Right lobe of liver (tissue), 6 donors: Measurements from ENCODE around the gene CADM2. TPM values are rescaled to one million over a fixed set of nuclear protein-coding genes. Genes with fewer than 3 reads are reported as not detected.

Experiments
- ATAC-seq, 4 donors: fragments of 200-7000 bp; cut with Tn5 transposase; one replicate each; pipeline ENCODE4 v1.9.1; 2020; ENCODE audit warnings: mild to moderate bottlenecking in 4 of 4, moderate library complexity in 4 of 4
- DNase-seq, 3 donors: peaks; one replicate each; pipeline ENCODE4 v3.0.0-alpha.2; 2020
- H3K27ac ChIP-seq, 3 donors: fragments of 200-600 bp; one replicate each; pipeline ENCODE4 v1.8.0; 2022
- H3K27me3 ChIP-seq, 2 donors: fragments of 200-600 bp; one replicate each; pipeline ENCODE4 v1.8.0; 2022
- H3K36me3 ChIP-seq, 4 donors: fragments of 200-600 bp; sonication (generic) in 1 of 4; one replicate each; pipeline versions ENCODE4 v1.5.1 to v1.8.0; 2017 to 2022; ENCODE audit warnings: control low read depth in 1 of 4
- H3K4me1 ChIP-seq, 4 donors: fragments of 200-600 bp; sonication (generic) in 1 of 4; one replicate each; pipeline versions ENCODE4 v1.5.1 to v1.8.0; 2017 to 2022; ENCODE audit warnings: control low read depth in 1 of 4
- H3K4me3 ChIP-seq, 3 donors: fragments of 200-600 bp; one replicate each; pipeline ENCODE4 v1.8.0; 2022
- H3K9me3 ChIP-seq, 4 donors: fragments of 200-600 bp; sonication (generic) in 1 of 4; one replicate each; pipeline versions ENCODE4 v1.5.1 to v1.8.0; 2017 to 2022; ENCODE audit warnings: control low read depth in 1 of 4
- POLR2A ChIP-seq: fragments of 450-650 bp; IDR thresholded peaks from one replicate; pipeline ENCODE4 v1.6.1; 2017; ENCODE audit warnings: antibody characterized with exemption, mild to moderate bottlenecking
- WGBS: methylation state at CpG from one replicate; pipeline ENCODE4 v1.1.6; 2018; ENCODE audit warnings: low coverage, low lambda C conversion rate; ENCODE audit not compliant: insufficient coverage; ENCODE audit errors: missing lambda C conversion rate; 5-methylcytosine and 5-hydroxymethylcytosine counted together
- intact Hi-C, 2 donors: fragments of 100-400 bp; cut with DNase I; formaldehyde crosslinking; loops; one replicate each; pipeline versions ENCODE4 v1.11.2 to v1.14.1; 2022
- total RNA-seq, 6 experiments: library from RNA; depleted of rRNA in 2 of 6; stranded (reverse); fragments of >200 nt in 2 of 6; fragmentation: NEBNext Ultra II Directional in 3 of 6; extraction: Animal tissue kit (Norgen Biotek cat#: 25700) in 3 of 6; gene quantifications; one replicate each; pipeline versions ENCODE4 v1.1.0 to v1.2.4, GENCODE V29; 2016 to 2023
- TF ChIP-seq, protein P1 (sequence below), 4 donors: fragments of 200-600 bp in 3 of 4; fragments of 450-650 bp in 1 of 4; IDR thresholded peaks; one replicate each; pipeline versions ENCODE4 v1.5.1 to v1.8.0; 2016 to 2022; ENCODE audit warnings: antibody characterized with exemption in 4 of 4, mild to moderate bottlenecking in 2 of 4
- donor health status: DM: no; HTN: yes; CAD: no.
- donor health status: DM: no; HTN: no; CAD: no.
- donor health status: DM: no; HTN: no; CAD: no.
- donor health status: DM: no; HTN: yes; CAD: no.
- donor health status: DM: no; HTN: yes; CAD: no.

The CADM2 gene
- total RNA-seq, 6 experiments from 2014 or later = under 0.01 to 1.7 (median 0.15) TPM

DNA sequence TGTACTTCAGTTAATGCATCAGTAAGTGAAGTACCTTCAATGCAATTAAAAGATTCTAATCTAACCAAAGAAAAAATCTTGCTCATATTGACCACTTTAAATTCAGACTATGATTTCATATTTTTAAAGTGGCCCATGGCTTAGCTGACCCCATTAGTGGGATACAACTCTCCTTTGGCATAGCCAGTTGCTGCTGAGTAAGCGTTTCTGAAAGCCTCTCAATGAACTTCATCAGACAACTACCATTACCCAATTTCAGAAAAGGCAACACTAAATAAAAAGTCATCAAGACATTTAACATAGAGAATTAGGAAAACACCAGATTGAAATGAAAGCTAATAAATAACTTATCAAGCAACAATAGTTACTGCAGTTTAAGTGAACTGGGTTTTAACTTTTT, 27.0 kb downstream of the CADM2 start:
- 78% methylated on average over 1 of the region's 1 CpG for WGBS
- Histone ChIP-seq H3K27me3 (no peaks in the 10 kb centered on the region), H3K4me1 (peaks cover 0 to 6% (median 0%) of the 10 kb centered on the region in 4 donors), H3K4me3 (no peak overlapping the region), H3K36me3 (no peaks in the 10 kb centered on the region), H3K27ac (no peak overlapping the region), H3K9me3 (no peaks in the 10 kb centered on the region)
- TF ChIP-seq, protein P1, sequence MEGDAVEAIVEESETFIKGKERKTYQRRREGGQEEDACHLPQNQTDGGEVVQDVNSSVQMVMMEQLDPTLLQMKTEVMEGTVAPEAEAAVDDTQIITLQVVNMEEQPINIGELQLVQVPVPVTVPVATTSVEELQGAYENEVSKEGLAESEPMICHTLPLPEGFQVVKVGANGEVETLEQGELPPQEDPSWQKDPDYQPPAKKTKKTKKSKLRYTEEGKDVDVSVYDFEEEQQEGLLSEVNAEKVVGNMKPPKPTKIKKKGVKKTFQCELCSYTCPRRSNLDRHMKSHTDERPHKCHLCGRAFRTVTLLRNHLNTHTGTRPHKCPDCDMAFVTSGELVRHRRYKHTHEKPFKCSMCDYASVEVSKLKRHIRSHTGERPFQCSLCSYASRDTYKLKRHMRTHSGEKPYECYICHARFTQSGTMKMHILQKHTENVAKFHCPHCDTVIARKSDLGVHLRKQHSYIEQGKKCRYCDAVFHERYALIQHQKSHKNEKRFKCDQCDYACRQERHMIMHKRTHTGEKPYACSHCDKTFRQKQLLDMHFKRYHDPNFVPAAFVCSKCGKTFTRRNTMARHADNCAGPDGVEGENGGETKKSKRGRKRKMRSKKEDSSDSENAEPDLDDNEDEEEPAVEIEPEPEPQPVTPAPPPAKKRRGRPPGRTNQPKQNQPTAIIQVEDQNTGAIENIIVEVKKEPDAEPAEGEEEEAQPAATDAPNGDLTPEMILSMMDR (IDR thresholded peaks at IDR 0.05) = no peak
- no peak for TF ChIP-seq POLR2A
- no peak for DNase-seq
- ATAC-seq = no peak
- intact Hi-C loops = no loop called here

DNA sequence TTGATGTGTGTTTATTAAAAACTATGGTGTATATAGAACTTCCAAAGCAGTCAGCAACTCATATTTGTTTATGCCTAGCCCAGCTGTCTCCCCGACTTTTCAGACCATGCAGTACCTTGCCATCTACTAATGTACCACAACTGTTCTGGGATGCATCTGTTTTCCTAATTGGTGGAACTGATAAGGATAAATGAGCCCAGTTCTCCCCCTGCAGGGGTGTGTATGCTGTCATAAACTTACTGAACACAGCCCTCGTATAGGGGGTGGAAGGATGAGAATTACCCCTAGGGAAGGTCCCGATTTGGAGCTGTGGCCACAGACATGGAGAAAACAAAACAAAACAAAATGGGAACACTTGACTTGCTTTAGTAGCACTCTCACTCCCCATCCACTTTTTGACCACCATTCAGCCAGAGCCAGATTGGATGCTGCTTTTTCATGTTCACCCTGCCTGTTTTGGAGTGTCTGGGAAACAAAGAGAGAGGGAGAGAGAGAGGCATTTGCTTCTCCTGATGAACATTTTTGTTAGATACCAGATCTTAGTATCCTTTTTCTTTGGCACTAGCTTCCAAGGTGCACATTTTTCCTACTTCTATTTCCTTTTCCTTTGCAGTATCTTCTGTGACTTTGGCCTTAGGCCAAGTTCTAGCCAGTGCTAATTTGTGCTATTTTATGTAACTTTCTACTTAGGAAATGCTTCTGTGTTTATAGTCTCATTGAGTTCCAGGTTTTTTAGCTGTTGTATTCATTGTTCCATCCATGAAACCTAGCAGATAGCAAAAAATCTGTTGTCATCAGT, 29.1 kb downstream of the CADM2 start:
- Histone ChIP-seq H3K4me3 (no peak overlapping the region), H3K9me3 (no peaks in the 10 kb centered on the region), H3K4me1 (peaks cover 0 to 6% (median 0%) of the 10 kb centered on the region in 4 donors), H3K27me3 (no peaks in the 10 kb centered on the region), H3K36me3 (no peaks in the 10 kb centered on the region), H3K27ac (no peak overlapping the region)
- DNase-seq = no peak
- intact Hi-C loops = no loop called here
- ATAC-seq = no peak
- TF ChIP-seq, protein P1 (IDR thresholded peaks at IDR 0.05) = no peak
- no peak for TF ChIP-seq POLR2A
- 64% methylated on average over 3 of the region's 3 CpGs for WGBS

DNA sequence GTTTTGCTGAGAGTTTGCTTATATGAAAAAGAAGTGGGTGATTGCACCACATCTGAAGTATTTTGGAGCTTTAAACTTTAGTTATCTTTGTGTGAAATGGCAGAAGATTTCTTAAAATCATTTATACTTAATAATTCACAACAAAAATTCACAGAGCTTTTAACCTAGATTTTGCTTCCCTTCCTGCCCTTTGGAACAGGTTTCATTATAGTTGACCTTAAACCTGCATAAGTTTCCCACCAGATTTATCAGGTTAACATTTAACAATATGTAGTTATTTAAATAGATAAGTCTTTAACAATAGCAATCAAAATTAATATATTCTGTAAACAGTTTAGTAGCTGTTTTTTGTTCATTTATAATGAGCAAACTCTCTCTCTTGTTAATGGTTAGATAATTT, 30.3 kb downstream of the CADM2 start:
- DNase-seq (no peak), ATAC-seq (peak in 1 of 4 donors; percentile 41)
- no peak overlapping the region for H3K4me3 ChIP-seq

DNA sequence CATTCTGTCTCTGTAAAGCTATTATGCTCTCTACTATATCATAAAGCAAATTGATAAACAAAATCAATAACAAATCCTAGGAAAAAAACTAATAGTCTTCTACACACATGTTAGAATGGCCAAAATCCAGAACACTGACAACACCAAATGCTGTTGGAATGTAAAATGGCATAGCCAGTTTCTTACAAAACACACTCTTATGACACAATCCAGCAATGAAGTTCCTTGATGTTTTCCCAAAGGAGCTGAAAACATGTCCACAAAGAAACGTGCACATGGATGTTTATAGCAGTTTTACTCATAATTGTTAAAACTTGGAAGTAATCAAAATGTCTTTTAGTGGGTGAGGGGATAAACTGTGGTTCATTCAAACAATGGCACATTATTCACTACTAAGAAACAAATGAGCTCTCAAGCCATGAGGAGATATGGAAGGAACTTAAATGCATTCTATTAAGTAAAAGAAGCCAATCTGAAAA, 32.7 kb downstream of the CADM2 start:
- H3K36me3 ChIP-seq = no peaks in the 10 kb centered on the region
- no peaks in the 10 kb centered on the region for H3K9me3 ChIP-seq
- peaks cover 0 to 6% (median 0%) of the 10 kb centered on the region in 4 donors for H3K4me1 ChIP-seq
- ATAC-seq (no peak), DNase-seq (no peak)
- intact Hi-C loops = no loop called here
- WGBS = 50% methylated on average over 1 of the region's 1 CpG
- H3K4me3 ChIP-seq = no peak overlapping the region
- H3K27ac ChIP-seq = no peak overlapping the region
- no peaks in the 10 kb centered on the region for H3K27me3 ChIP-seq
- no peak for TF ChIP-seq POLR2A
- TF ChIP-seq, protein P1 (IDR thresholded peaks at IDR 0.05) = no peak

More for the DNA sequence above, 30.3 kb downstream of the CADM2 start:
- Histone ChIP-seq H3K36me3 (no peaks in the 10 kb centered on the region), H3K4me1 (peaks cover 0 to 6% (median 0%) of the 10 kb centered on the region in 4 donors), H3K9me3 (no peaks in the 10 kb centered on the region), H3K27me3 (no peaks in the 10 kb centered on the region), H3K27ac (no peak overlapping the region)
- TF ChIP-seq POLR2A = no peak
- TF ChIP-seq, protein P1 (IDR thresholded peaks at IDR 0.05) = no peak
- intact Hi-C loops = no loop called here
